HepG2 (cell line): ENCODE data around the gene SERINC4. TPM values are rescaled to one million over a fixed set of nuclear protein-coding genes. Genes with fewer than 3 reads are reported as not detected.

Experiments
- BORCS8-MEF2B ChIP-seq: sonication (generic); formaldehyde crosslinking; IDR thresholded peaks from 2 replicates; pipeline ENCODE4 v1.8.0; 2022; ENCODE audit warnings: mild to moderate bottlenecking, missing genetic modification reagents
- NFIC ChIP-seq: IDR thresholded peaks from 2 replicates; pipeline ENCODE4 v1.6.1; 2012; ENCODE audit warnings: mild to moderate bottlenecking, low read length, inconsistent platforms
- RBM39 ChIP-seq: fragments of 200-400 bp; formaldehyde crosslinking; IDR thresholded peaks from one replicate; pipeline ENCODE4 v1.6.1; 2018; ENCODE audit warnings: antibody characterized with exemption, mild to moderate bottlenecking, low read depth, low read length; ENCODE audit not compliant: poor library complexity, severe bottlenecking
- RERE ChIP-seq: IDR thresholded peaks from 2 replicates; pipeline ENCODE4 v1.6.1; 2016; ENCODE audit warnings: low read depth, missing genetic modification reagents, missing compliant biosample characterization
- SAP130 ChIP-seq: IDR thresholded peaks from 2 replicates; pipeline ENCODE4 v1.6.1; 2016; ENCODE audit warnings: low read depth
- ZFY ChIP-seq: sonication (generic); formaldehyde crosslinking; IDR thresholded peaks from 2 replicates; pipeline ENCODE4 v1.4.0; 2020; ENCODE audit warnings: missing genetic modification reagents
- ZNF329 ChIP-seq: sonication (generic); formaldehyde crosslinking; IDR thresholded peaks from 2 replicates; pipeline ENCODE4 v1.9.0; 2021; ENCODE audit warnings: low read depth, mild to moderate bottlenecking, missing genetic modification reagents
- ZSCAN31 ChIP-seq: sonication (generic); formaldehyde crosslinking; IDR thresholded peaks from 2 replicates; pipeline ENCODE4 v1.5.0; 2020; ENCODE audit warnings: low read depth, mild to moderate bottlenecking, missing genetic modification reagents
- polyA plus RNA-seq, 8 experiments: library from polyadenylated mRNA; depleted of rRNA in 3 of 8; stranded (reverse) in 7 of 8; unstranded in 1 of 8; fragments of >200 nt; fragmentation: Illumina TruSeq in 4 of 8; extraction: Trizol in 4 of 8; gene quantifications; 2 replicates each; pipeline versions ENCODE4 v1.2.1 to v1.2.3, GENCODE V29; 2011 to 2016; ENCODE audit warnings: low read depth in 4 of 8, missing spikeins in 1 of 8, mixed read lengths in 1 of 8; ENCODE audit not compliant: insufficient read depth in 1 of 8
- total RNA-seq, 5 experiments: library from RNA; depleted of rRNA; stranded (reverse); fragments of >200 nt; fragmentation: Illumina TruSeq; extraction: Trizol; gene quantifications; 2 replicates each; pipeline ENCODE4 v1.2.3, GENCODE V29; 2016; ENCODE audit warnings: low read depth in 1 of 5
- TF ChIP-seq, protein P1 (sequence below): sonication (generic); formaldehyde crosslinking; IDR thresholded peaks from 2 replicates; pipeline ENCODE4 v1.5.0; 2020; ENCODE audit warnings: missing genetic modification reagents
- TF ChIP-seq, protein P2 (sequence below): sonication (generic); formaldehyde crosslinking; IDR thresholded peaks from 2 replicates; pipeline ENCODE4 v1.9.0; 2021; ENCODE audit warnings: missing genetic modification reagents, borderline replicate concordance

Gene SERINC4
- total and polyA plus RNA-seq, 2 of the 13 experiments (the other 11 are each of a cell fraction or from before 2014, with no cell fraction given), result not detected

GRCh38 chr15:43775411-43775965, 24.5 kb downstream of the SERINC4 start (continued):
- TF ChIP-seq, protein P1, sequence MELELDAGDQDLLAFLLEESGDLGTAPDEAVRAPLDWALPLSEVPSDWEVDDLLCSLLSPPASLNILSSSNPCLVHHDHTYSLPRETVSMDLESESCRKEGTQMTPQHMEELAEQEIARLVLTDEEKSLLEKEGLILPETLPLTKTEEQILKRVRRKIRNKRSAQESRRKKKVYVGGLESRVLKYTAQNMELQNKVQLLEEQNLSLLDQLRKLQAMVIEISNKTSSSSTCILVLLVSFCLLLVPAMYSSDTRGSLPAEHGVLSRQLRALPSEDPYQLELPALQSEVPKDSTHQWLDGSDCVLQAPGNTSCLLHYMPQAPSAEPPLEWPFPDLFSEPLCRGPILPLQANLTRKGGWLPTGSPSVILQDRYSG (CRISPR knock-in tag), result no peak
- TF ChIP-seq RBM39 (no peak), BORCS8-MEF2B (CRISPR knock-in tag) (0 out of 2 replicates have a peak, but pooled peaks have one; percentile 39), RERE (CRISPR knock-in tag) (no peak), SAP130 (CRISPR knock-in tag) (peak; percentile 83), ZSCAN31 (CRISPR knock-in tag) (no peak; the same call in 1 of the 2 replicates), NFIC (no peak), ZFY (CRISPR knock-in tag) (no peak), ZNF329 (no peak)
- TF ChIP-seq, protein P2, sequence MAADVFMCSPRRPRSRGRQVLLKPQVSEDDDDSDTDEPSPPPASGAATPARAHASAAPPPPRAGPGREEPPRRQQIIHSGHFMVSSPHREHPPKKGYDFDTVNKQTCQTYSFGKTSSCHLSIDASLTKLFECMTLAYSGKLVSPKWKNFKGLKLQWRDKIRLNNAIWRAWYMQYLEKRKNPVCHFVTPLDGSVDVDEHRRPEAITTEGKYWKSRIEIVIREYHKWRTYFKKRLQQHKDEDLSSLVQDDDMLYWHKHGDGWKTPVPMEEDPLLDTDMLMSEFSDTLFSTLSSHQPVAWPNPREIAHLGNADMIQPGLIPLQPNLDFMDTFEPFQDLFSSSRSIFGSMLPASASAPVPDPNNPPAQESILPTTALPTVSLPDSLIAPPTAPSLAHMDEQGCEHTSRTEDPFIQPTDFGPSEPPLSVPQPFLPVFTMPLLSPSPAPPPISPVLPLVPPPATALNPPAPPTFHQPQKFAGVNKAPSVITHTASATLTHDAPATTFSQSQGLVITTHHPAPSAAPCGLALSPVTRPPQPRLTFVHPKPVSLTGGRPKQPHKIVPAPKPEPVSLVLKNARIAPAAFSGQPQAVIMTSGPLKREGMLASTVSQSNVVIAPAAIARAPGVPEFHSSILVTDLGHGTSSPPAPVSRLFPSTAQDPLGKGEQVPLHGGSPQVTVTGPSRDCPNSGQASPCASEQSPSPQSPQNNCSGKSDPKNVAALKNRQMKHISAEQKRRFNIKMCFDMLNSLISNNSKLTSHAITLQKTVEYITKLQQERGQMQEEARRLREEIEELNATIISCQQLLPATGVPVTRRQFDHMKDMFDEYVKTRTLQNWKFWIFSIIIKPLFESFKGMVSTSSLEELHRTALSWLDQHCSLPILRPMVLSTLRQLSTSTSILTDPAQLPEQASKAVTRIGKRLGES (CRISPR knock-in tag), result no peak
